ENCODE data around the gene CIAO3.

The CIAO3 gene

GRCh38 chr16:728890-729744 lies 11.7 kb downstream of the CIAO3 start:
- Histone ChIP-seq H3K9me3 (ENCODE audit: control insufficient read depth, low read length) (no peaks in the 10 kb centered on the region), H3K27ac (ENCODE audit: insufficient read depth, low read depth, low read length, poor library complexity, severe bottlenecking) (no peak overlapping the region), H3K4me3 (ENCODE audit: insufficient read depth, low read depth, low read length) (peak overlapping the region; percentile 31), H3K36me3 (ENCODE audit: control insufficient read depth, insufficient read depth, low read length) (no peaks in the 10 kb centered on the region), H3K4me1 (ENCODE audit: control insufficient read depth, insufficient read depth, low read length) (peaks cover 11% of the 10 kb centered on the region), H3K27me3 (ENCODE audit: control insufficient read depth, insufficient read depth, low read length, poor library complexity, severe bottlenecking) (peaks cover 35% of the 10 kb centered on the region)
- 75 to 76% methylated on average over 55 of the region's 55 CpGs for WGBS, 2 experiments

GRCh38 chr16:728131-728889 lies 12.5 kb downstream of the CIAO3 start:
- H3K27ac ChIP-seq (ENCODE audit: insufficient read depth, low read depth, low read length, poor library complexity, severe bottlenecking), result no peak overlapping the region
- no peaks in the 10 kb centered on the region for H3K9me3 ChIP-seq (ENCODE audit: control insufficient read depth, low read length)
- peak overlapping the region; percentile 31 for H3K4me3 ChIP-seq (ENCODE audit: insufficient read depth, low read depth, low read length)
- H3K4me1 ChIP-seq (ENCODE audit: control insufficient read depth, insufficient read depth, low read length), result peaks cover 11% of the 10 kb centered on the region
- no peaks in the 10 kb centered on the region for H3K36me3 ChIP-seq (ENCODE audit: control insufficient read depth, insufficient read depth, low read length)
- peaks cover 35% of the 10 kb centered on the region for H3K27me3 ChIP-seq (ENCODE audit: control insufficient read depth, insufficient read depth, low read length, poor library complexity, severe bottlenecking)
- WGBS, 2 experiments, result 2% methylated on average over 80 of the region's 80 CpGs

DNA sequence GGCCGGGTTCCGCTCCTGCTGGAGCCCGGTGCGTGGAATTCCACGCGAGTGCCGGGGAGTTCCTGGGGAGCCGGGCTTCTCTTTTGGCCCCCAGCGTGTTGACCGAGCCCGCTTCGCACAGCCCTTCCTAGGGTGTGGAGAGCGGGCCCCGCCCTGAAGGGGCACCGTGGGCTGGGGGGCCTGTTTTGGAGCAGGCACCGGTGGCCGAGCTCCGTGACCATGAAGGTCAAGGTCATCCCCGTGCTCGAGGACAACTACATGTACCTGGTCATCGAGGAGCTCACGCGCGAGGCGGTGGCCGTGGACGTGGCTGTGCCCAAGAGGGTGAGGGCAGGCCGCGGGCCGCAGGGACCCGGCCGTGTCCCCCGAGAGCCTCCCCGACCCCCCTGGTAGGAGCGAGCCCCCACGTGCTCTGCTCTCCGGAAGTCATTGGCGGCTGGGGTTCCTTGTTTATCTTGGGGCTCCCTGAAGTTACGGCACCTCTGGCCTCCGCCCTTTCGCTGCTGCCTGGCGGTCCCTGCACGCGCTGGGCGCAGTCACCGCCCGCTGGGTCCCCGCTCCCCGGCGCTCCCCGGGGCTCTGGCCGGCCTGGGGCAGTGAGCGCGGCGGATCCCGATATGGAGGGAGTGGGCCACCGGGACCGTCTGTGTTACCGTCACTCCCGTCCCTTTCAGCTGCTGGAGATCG lies 13.4 kb downstream of the CIAO3 start:
- peak overlapping the region; percentile 49 for H3K4me3 ChIP-seq (ENCODE audit: insufficient read depth, low read depth, low read length)
- no peaks in the 10 kb centered on the region for H3K9me3 ChIP-seq (ENCODE audit: control insufficient read depth, low read length)
- peaks cover 11% of the 10 kb centered on the region for H3K4me1 ChIP-seq (ENCODE audit: control insufficient read depth, insufficient read depth, low read length)
- H3K36me3 ChIP-seq (ENCODE audit: control insufficient read depth, insufficient read depth, low read length), result no peaks in the 10 kb centered on the region
- WGBS, 2 experiments, result 3% methylated on average over 61 of the region's 61 CpGs
- no peak overlapping the region for H3K27ac ChIP-seq (ENCODE audit: insufficient read depth, low read depth, low read length, poor library complexity, severe bottlenecking)
- H3K27me3 ChIP-seq (ENCODE audit: control insufficient read depth, insufficient read depth, low read length, poor library complexity, severe bottlenecking), result peaks cover 35% of the 10 kb centered on the region

GRCh38 chr16:726438-727290 lies 14.1 kb downstream of the CIAO3 start, which contains the start of the genes CCDC78 and HAGHL:
Gene CCDC78 (minus strand): TSS chr16:726443. CDS start chr16:726367, 76 bp downstream.
Gene HAGHL (plus strand): TSS chr16:727106. CDS start chr16:727510, 404 bp downstream.
- Histone ChIP-seq H3K36me3 (ENCODE audit: control insufficient read depth, insufficient read depth, low read length) (no peaks in the 10 kb centered on the region), H3K4me1 (ENCODE audit: control insufficient read depth, insufficient read depth, low read length) (peaks cover 13% of the 10 kb centered on the region), H3K27ac (ENCODE audit: insufficient read depth, low read depth, low read length, poor library complexity, severe bottlenecking) (no peak within 1 kb of the TSS), H3K27me3 (ENCODE audit: control insufficient read depth, insufficient read depth, low read length, poor library complexity, severe bottlenecking) (peaks cover 35% of the 10 kb centered on the region), H3K4me3 (ENCODE audit: insufficient read depth, low read depth, low read length) (peak within 1 kb of the TSS; percentile 49), H3K9me3 (ENCODE audit: control insufficient read depth, low read length) (no peaks in the 10 kb centered on the region)
- 3% methylated on average over 88 of the region's 88 CpGs for WGBS, 2 experiments

- H3K9me3 ChIP-seq (ENCODE audit: control insufficient read depth, low read length), result no peaks in the 10 kb centered on the region
- 39 to 40% methylated on average over 9 of the region's 9 CpGs for WGBS, 2 experiments
- H3K36me3 ChIP-seq (ENCODE audit: control insufficient read depth, insufficient read depth, low read length), result no peaks in the 10 kb centered on the region
- H3K27ac ChIP-seq (ENCODE audit: insufficient read depth, low read depth, low read length, poor library complexity, severe bottlenecking), result no peak overlapping the region
- H3K4me1 ChIP-seq (ENCODE audit: control insufficient read depth, insufficient read depth, low read length), result peaks cover 14% of the 10 kb centered on the region
- no peak overlapping the region for H3K4me3 ChIP-seq (ENCODE audit: insufficient read depth, low read depth, low read length)
- H3K27me3 ChIP-seq (ENCODE audit: control insufficient read depth, insufficient read depth, low read length, poor library complexity, severe bottlenecking), result peaks cover 35% of the 10 kb centered on the region
Measured at GRCh38 chr16:726188-726437, 14.7 kb downstream of the CIAO3 start.

GRCh38 chr16:725463-726187 lies 15.2 kb downstream of the CIAO3 start:
- peaks cover 14% of the 10 kb centered on the region for H3K4me1 ChIP-seq (ENCODE audit: control insufficient read depth, insufficient read depth, low read length)
- H3K9me3 ChIP-seq (ENCODE audit: control insufficient read depth, low read length), result no peaks in the 10 kb centered on the region
- no peak overlapping the region for H3K4me3 ChIP-seq (ENCODE audit: insufficient read depth, low read depth, low read length)
- no peaks in the 10 kb centered on the region for H3K36me3 ChIP-seq (ENCODE audit: control insufficient read depth, insufficient read depth, low read length)
- 86% methylated on average over 23 of the region's 23 CpGs for WGBS, 2 experiments
- peaks cover 35% of the 10 kb centered on the region for H3K27me3 ChIP-seq (ENCODE audit: control insufficient read depth, insufficient read depth, low read length, poor library complexity, severe bottlenecking)
- H3K27ac ChIP-seq (ENCODE audit: insufficient read depth, low read depth, low read length, poor library complexity, severe bottlenecking), result no peak overlapping the region

- Histone ChIP-seq H3K27me3 (ENCODE audit: control insufficient read depth, insufficient read depth, low read length, poor library complexity, severe bottlenecking) (peaks cover 35% of the 10 kb centered on the region), H3K36me3 (ENCODE audit: control insufficient read depth, insufficient read depth, low read length) (no peaks in the 10 kb centered on the region), H3K4me3 (ENCODE audit: insufficient read depth, low read depth, low read length) (no peak overlapping the region), H3K4me1 (ENCODE audit: control insufficient read depth, insufficient read depth, low read length) (peaks cover 18% of the 10 kb centered on the region), H3K9me3 (ENCODE audit: control insufficient read depth, low read length) (no peaks in the 10 kb centered on the region), H3K27ac (ENCODE audit: insufficient read depth, low read depth, low read length, poor library complexity, severe bottlenecking) (no peak overlapping the region)
- WGBS, 2 experiments, result 91 to 93% methylated on average over 7 of the region's 7 CpGs
Measured at GRCh38 chr16:725041-725376, 15.8 kb downstream of the CIAO3 start.

DNA sequence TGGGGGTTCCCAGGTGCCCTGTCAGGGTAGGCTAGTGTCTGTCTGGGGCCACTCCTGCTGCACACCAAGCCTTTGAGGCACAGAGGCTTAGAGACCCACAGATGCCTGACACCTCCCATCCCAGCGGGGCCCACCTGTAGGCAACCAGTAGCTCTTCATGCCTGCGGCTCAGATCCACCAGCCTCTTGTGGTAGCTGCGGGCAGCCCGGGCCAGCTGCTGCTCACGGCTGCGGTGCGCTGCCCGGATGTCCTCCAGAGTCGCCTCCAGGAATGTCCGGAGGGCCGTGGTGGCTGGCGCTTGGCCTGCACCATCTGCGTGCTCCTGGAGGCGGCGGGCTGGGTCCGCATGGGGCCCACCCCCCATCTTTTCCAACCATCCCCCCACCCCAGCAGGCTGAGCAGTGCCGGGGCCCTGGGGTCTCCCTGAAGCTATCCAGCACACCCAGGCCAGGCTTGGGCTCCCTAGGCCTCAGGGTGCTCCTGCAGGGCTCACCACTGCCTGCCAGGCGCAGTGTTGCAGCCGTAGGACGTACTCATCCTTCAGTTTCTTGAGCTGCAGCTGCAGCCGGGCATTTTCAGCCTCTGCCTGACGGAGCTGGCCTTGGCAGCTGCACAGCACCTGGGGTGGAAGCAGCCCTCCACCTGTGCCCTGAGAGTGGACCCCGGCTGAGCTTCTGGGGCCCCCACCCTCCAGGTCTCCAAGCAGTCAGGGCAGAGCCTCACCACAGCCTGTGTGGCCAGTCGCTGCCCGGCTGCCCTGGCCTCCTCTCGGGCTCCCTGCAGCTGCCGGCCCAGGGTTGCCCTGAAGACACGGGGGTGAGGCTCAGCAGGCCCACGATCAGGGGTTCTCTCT lies 16.4 kb downstream of the CIAO3 start:
- H3K27ac ChIP-seq (ENCODE audit: insufficient read depth, low read depth, low read length, poor library complexity, severe bottlenecking), result no peak overlapping the region
- H3K9me3 ChIP-seq (ENCODE audit: control insufficient read depth, low read length), result no peaks in the 10 kb centered on the region
- H3K36me3 ChIP-seq (ENCODE audit: control insufficient read depth, insufficient read depth, low read length), result no peaks in the 10 kb centered on the region
- 86 to 87% methylated on average over 29 of the region's 29 CpGs for WGBS, 2 experiments
- H3K27me3 ChIP-seq (ENCODE audit: control insufficient read depth, insufficient read depth, low read length, poor library complexity, severe bottlenecking), result peaks cover 35% of the 10 kb centered on the region
- no peak overlapping the region for H3K4me3 ChIP-seq (ENCODE audit: insufficient read depth, low read depth, low read length)
- peaks cover 24% of the 10 kb centered on the region for H3K4me1 ChIP-seq (ENCODE audit: control insufficient read depth, insufficient read depth, low read length)

DNA sequence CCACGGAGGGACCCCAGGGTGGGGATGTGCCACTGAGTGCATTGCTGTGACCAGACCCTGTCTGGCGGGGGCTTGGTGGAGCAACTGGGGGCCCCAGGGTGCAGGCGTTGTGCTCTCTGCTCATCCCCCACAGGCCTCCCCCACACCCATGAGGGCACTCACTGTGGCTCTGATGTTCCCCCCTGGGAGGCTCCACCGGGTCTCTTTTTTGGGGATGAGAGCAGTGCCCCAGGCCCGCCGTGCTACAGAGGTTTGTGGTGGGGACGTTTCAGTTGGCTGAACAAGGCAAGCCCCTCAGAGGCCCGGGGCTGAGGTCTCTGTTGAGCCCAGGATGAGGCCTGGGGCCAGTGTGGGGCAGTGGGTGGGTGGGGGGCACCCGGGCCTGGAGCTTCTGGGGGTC lies 17.1 kb downstream of the CIAO3 start:
- Histone ChIP-seq H3K27me3 (ENCODE audit: control insufficient read depth, insufficient read depth, low read length, poor library complexity, severe bottlenecking) (peaks cover 32% of the 10 kb centered on the region), H3K9me3 (ENCODE audit: control insufficient read depth, low read length) (no peaks in the 10 kb centered on the region), H3K36me3 (ENCODE audit: control insufficient read depth, insufficient read depth, low read length) (no peaks in the 10 kb centered on the region), H3K4me3 (ENCODE audit: insufficient read depth, low read depth, low read length) (no peak overlapping the region), H3K4me1 (ENCODE audit: control insufficient read depth, insufficient read depth, low read length) (peaks cover 30% of the 10 kb centered on the region), H3K27ac (ENCODE audit: insufficient read depth, low read depth, low read length, poor library complexity, severe bottlenecking) (no peak overlapping the region)
- 94% methylated on average over 9 of the region's 9 CpGs for WGBS, 2 experiments

All from ectodermal cell (in vitro differentiated cells).